Measurements from ENCODE around the gene ASF1B. TPM values are rescaled to one million over a fixed set of nuclear protein-coding genes. Genes with fewer than 3 reads are reported as not detected.

ASF1B gene
- total RNA-seq, 6 donors from 2014 or later: 1.2 to 4.9 (median 3.0) TPM

DNA sequence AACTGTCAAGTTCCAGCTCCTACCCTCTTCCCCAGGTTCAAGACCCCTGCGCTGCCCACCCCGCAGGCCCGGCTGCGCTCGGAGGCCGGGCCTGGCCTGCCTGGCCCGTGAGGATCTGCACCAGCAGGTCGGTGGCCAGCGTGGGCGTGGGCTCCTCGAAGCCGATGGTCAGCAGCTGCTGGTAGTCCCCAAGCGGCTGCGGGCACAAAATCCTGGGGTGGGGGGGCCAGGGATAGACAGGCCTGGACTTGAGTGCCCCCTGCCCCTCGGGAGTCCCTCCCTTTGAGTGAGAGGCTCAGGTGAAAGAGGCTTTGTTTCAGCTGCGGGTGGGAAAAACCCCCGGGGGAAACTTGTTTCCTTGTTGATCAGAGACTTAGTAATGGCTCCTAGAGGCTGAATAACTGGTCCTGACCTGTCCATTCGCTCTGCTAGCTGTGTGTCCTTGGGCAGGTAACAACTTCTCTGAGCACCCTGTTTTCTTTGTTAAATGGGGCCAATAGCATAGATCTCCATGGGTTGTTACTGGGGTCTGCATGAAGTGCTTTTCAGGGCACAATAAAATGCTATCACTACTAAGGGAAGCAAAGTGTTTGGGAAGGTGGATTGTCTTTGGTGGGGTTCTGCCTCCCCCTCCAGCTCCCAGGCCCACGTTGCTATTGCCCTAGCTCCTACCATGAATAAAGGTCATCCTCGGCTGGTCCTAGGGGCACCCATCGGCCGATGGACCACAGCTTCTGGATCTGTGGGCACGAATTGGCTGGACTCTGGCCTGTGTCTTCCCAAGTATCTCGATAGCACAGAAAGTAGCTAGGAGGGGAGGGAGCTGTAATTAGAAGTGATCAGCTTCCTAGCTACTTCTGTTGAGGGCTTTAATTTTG, 54.4 kb downstream of the ASF1B start:
- peaks cover 15 to 29% (median 19%) of the 10 kb centered on the region in 4 donors for H3K4me1 ChIP-seq
- DNase-seq (peak in 1 of 2 donors; percentile 90), ATAC-seq (ENCODE audit: low FRiP score in 2 of 2) (peak; percentile 32 to 35)
- H3K4me3 ChIP-seq: peak overlapping the region; percentile 68 to 98 (median 71)
- H3K27ac ChIP-seq: peak overlapping the region; percentile 85 to 93 (median 88)
- H3K9me3 ChIP-seq: no peaks in the 10 kb centered on the region
- 26 to 37% methylated on average over 13 to 21 of the region's 24 CpGs for WGBS, 2 donors
- TF ChIP-seq, protein P1, sequence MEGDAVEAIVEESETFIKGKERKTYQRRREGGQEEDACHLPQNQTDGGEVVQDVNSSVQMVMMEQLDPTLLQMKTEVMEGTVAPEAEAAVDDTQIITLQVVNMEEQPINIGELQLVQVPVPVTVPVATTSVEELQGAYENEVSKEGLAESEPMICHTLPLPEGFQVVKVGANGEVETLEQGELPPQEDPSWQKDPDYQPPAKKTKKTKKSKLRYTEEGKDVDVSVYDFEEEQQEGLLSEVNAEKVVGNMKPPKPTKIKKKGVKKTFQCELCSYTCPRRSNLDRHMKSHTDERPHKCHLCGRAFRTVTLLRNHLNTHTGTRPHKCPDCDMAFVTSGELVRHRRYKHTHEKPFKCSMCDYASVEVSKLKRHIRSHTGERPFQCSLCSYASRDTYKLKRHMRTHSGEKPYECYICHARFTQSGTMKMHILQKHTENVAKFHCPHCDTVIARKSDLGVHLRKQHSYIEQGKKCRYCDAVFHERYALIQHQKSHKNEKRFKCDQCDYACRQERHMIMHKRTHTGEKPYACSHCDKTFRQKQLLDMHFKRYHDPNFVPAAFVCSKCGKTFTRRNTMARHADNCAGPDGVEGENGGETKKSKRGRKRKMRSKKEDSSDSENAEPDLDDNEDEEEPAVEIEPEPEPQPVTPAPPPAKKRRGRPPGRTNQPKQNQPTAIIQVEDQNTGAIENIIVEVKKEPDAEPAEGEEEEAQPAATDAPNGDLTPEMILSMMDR (IDR thresholded peaks at IDR 0.05): no peak
- TF ChIP-seq POLR2A (IDR thresholded peaks at IDR 0.05): peak in 1 of 4 donors; percentile 0
- peaks cover 0 to 5% (median 0%) of the 10 kb centered on the region in 4 donors for H3K36me3 ChIP-seq
- no peaks in the 10 kb centered on the region for H3K27me3 ChIP-seq

DNA sequence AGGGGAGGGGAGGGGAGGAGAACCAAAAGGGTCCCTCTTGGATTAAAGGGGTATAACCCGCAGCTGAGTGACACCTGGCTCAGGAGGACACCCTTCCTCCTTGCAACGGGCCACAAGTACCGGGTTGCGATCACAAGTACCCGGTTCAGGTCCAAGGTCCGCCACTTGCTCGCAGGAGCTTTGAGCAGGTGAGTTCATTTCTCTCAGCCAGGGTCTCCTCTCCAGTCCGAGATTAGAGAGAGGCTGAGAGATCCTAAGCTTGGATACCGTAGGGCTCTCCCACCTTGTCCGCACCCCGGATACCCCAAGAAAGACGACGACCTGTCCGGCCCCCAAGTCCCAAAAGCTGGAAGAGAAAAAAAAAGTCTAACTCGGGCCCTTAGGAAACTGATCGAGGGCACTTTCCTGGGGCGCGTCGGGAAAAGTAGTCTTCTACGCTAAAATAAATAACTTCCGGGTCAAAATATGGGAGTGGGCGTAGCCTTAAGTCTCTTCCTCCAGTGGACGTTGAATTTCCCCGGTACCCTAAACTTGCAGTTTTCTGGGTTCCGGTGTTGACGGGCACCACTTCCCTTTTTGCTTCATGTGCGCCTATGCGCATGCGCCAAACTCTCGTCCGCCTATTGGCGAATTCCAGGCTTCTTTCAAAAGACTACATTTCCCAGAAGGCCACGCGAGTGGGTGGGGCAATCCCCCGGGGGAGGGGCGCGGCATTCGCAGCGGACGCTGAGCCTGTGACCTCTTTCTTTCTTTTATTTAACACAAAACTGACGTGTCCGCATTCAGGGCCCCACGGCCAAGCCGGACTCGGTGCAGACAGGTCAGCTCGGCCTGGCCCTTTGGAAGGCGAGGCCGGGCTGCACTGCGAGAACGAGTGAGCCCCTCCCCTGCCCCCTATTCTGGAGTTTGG, 55.2 kb downstream of the ASF1B start:
- ATAC-seq (ENCODE audit: low FRiP score in 2 of 2): peak; percentile 96 to 97
- DNase-seq: peak; percentile 96 to 97
- Histone ChIP-seq H3K27ac (peak overlapping the region; percentile 88 to 93 (median 88)), H3K36me3 (no peaks in the 10 kb centered on the region), H3K4me3 (peak overlapping the region; percentile 68 to 98 (median 71)), H3K9me3 (no peaks in the 10 kb centered on the region), H3K27me3 (no peaks in the 10 kb centered on the region), H3K4me1 (peaks cover 15 to 29% (median 20%) of the 10 kb centered on the region in 4 donors)
- TF ChIP-seq POLR2A (IDR thresholded peaks at IDR 0.05): peak; percentile 27 to 82 (median 76)
- TF ChIP-seq, protein P1 (IDR thresholded peaks at IDR 0.05): peak in 4 of 6 experiments; percentile 16 to 20 (median 18)
- TF ChIP-seq POLR2AphosphoS5 (IDR thresholded peaks at IDR 0.05): peak; percentile 81 to 88
- TF ChIP-seq EP300 (IDR thresholded peaks at IDR 0.05): no peak
- WGBS, 2 donors: 0 to 1% methylated on average over 42 to 50 of the region's 50 CpGs

DNA sequence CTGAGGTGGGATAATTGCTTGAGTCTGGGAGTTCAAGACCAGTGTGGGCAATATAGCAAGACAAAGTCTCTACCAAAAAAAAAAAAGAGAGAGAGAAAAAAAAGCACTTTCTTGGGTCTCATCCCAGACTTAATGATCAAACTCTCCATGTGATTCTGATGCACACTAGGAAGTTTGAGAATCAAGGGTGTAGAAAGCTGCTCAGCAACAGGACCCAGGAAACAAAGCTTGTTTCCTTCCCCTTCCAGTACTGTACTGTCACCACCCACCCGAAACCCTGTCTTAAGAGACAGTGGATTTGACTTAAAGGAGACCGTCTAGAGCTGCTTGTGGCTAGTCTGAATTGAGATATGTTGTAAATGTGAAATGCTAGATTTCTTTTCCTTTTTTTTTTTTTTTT, 58.0 kb downstream of the ASF1B start:
- Histone ChIP-seq H3K4me3 (no peak overlapping the region), H3K27me3 (no peaks in the 10 kb centered on the region), H3K27ac (peak overlapping the region in 2 of 4 donors; percentile 27 to 46), H3K4me1 (peaks cover 24 to 49% (median 39%) of the 10 kb centered on the region in 4 donors), H3K36me3 (no peaks in the 10 kb centered on the region), H3K9me3 (no peaks in the 10 kb centered on the region)
- ATAC-seq (ENCODE audit: low FRiP score in 2 of 2) (no peak), DNase-seq (no peak)
- WGBS, 2 donors: 60 to 76% methylated on average over 2 of the region's 2 CpGs
- no peak for TF ChIP-seq EP300 (IDR thresholded peaks at IDR 0.05)
- TF ChIP-seq, protein P1 (IDR thresholded peaks at IDR 0.05): no peak
- TF ChIP-seq POLR2AphosphoS5 (IDR thresholded peaks at IDR 0.05): no peak

DNA sequence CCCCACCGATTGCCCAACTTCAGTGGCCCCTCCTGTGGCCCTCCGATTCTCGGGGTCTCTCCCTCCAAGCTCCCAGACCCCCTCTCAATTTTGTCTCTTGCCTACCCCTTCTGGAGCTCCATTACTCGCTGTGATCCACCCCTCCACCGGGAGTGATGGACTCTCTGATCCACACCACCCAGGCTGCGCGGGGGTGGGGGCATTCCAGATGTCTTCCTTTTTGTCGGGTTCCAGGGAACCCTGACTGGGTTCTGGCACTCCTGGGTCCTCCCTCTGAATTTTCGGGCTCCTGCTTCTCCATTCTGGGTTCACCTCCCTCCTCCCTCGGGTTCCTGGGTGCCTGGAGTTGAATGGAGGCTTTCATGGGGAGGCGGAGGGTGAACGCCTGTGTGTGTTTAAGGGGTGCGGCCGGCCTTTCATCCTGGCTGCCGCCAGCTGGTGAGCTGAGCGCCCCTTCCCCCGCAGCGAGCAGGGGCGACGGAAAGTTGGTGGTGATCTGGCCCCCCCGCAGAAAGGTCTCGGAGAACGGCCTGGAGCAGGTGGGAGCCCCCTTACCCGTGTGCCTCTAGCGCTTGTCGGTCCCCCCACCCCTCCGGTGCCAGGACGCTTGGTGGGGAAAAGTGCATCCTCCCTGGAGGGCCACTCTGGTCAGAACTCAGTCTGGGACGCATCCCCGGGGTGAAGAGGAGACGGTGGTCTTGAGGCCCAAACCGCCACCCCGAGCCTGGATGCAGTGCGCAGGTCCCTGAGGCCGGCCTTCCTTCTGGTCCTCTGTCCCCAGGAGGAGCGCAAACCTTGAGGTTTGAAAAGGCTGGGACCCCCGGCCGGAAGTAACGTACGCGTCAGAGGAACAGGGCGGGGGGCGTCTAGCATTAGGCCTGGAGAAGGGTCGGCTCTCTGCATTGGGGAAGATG, 62.2 kb downstream of the ASF1B start:
- Histone ChIP-seq H3K4me3 (peak overlapping the region; percentile 56 to 68 (median 65)), H3K4me1 (peaks cover 23 to 46% (median 39%) of the 10 kb centered on the region in 4 donors), H3K27ac (peak overlapping the region; percentile 81 to 95 (median 86)), H3K36me3 (no peaks in the 10 kb centered on the region), H3K27me3 (no peaks in the 10 kb centered on the region), H3K9me3 (no peaks in the 10 kb centered on the region)
- WGBS, 2 donors: 1 to 2% methylated on average over 18 to 28 of the region's 44 CpGs
- DNase-seq (peak in 1 of 2 donors; percentile 78), ATAC-seq (ENCODE audit: low FRiP score in 2 of 2) (peak in 1 of 2 donors; percentile 7)
- no peak for TF ChIP-seq EP300 (IDR thresholded peaks at IDR 0.05)
- no peak for TF ChIP-seq POLR2AphosphoS5 (IDR thresholded peaks at IDR 0.05)
- TF ChIP-seq, protein P1 (IDR thresholded peaks at IDR 0.05): no peak
- TF ChIP-seq POLR2A (IDR thresholded peaks at IDR 0.05): no peak

Measured in upper lobe of left lung (tissue), 6 donors.